ENCODE measurements around the gene NTN1.

DNA sequence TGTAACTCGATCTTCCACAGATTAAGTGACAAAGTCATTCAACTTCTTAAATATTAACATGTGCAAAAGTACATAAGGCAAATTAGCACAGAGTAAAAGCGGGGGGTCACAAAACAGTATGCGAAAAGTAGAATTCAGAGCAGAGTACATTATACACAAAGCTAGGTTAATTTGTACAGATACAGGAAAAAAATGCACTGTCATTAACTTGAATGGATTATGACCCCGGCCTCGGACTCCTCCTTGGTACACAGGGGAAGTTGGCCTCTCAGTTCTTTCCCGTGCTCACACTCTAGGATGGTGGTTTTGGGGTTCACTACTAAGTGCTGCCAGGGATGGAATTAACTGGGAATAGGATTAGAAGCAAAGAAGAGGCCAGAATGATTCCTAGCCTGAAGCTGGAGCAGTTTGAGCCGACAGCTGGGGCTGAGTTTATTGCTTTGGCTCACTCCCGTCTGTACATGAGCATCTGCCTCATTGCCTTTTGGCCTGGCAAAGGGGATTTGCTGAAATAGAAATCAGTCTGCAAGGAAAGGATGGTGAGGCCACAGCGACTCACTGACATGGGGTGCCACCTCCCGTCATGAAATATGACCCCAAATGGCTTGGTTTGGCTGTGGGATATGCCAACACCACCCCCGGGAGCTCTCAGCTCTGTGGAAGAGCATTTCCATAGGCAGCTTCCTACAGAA, 23.6 kb downstream of the NTN1 start:
- TF ChIP-seq, protein P1, sequence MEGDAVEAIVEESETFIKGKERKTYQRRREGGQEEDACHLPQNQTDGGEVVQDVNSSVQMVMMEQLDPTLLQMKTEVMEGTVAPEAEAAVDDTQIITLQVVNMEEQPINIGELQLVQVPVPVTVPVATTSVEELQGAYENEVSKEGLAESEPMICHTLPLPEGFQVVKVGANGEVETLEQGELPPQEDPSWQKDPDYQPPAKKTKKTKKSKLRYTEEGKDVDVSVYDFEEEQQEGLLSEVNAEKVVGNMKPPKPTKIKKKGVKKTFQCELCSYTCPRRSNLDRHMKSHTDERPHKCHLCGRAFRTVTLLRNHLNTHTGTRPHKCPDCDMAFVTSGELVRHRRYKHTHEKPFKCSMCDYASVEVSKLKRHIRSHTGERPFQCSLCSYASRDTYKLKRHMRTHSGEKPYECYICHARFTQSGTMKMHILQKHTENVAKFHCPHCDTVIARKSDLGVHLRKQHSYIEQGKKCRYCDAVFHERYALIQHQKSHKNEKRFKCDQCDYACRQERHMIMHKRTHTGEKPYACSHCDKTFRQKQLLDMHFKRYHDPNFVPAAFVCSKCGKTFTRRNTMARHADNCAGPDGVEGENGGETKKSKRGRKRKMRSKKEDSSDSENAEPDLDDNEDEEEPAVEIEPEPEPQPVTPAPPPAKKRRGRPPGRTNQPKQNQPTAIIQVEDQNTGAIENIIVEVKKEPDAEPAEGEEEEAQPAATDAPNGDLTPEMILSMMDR (IDR thresholded peaks at IDR 0.05; ENCODE audit: insufficient read depth, low read length, poor library complexity, severe bottlenecking), result no peak
- TF ChIP-seq EZH2phosphoT487 (conservative IDR thresholded peaks at IDR 0.05; ENCODE audit: low read length), result no peak

Data from SU-DHL-6 (cell line).